Transverse colon (tissue), 3 donors: ENCODE data around the gene TMEM200A.

Experiments
- POLR2A ChIP-seq: fragments of 450-650 bp; IDR thresholded peaks from one replicate; pipeline ENCODE4 v1.6.1; 2016; ENCODE audit warnings: antibody characterized with exemption, mild to moderate bottlenecking, moderate library complexity
- TF ChIP-seq, protein P1 (sequence below), 5 experiments: fragments of 200-600 bp in 3 of 5; fragments of 450-650 bp in 2 of 5; sonication (generic) in 3 of 5; IDR thresholded peaks; 1 replicate in 2 of 5; 2 replicates in 3 of 5; pipeline ENCODE4 v1.5.1; 2016 to 2017; ENCODE audit warnings: antibody characterized with exemption in 5 of 5, inconsistent platforms in 3 of 5, mild to moderate bottlenecking in 2 of 5, moderate library complexity in 1 of 5

DNA sequence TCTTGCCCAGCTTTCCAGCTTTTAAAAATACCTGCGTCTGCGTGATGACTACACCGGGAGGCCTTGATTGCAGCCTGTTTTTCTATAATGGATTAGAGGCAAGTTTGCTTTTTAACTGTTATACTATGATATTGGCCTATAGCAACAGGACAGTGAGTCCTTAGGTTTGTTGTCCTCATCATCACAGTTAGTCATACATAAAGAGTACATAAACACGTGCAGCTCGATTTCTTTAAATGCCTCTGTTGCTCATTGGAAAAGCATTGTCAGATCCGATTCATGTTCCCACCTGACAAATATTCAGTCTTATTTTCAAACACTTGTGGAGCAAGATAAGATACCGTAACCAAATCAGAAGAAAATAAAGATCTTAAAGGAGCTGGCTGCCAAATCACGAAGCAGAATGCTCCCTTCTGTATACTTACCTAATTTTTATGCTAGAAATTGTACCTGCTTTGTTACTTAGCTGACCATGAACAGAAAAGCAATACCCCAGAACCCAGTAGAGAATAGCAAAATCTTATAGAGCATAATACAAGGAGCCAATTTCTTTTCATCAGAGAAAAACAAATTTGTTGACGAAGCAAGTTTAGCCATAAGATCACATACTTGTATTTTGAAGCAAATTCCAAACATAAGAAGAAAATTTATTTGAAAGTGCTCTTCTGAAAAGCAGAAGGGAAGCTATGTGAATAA lies 100.4 kb downstream of the TMEM200A start:
- no peak for TF ChIP-seq POLR2A
- TF ChIP-seq, protein P1, sequence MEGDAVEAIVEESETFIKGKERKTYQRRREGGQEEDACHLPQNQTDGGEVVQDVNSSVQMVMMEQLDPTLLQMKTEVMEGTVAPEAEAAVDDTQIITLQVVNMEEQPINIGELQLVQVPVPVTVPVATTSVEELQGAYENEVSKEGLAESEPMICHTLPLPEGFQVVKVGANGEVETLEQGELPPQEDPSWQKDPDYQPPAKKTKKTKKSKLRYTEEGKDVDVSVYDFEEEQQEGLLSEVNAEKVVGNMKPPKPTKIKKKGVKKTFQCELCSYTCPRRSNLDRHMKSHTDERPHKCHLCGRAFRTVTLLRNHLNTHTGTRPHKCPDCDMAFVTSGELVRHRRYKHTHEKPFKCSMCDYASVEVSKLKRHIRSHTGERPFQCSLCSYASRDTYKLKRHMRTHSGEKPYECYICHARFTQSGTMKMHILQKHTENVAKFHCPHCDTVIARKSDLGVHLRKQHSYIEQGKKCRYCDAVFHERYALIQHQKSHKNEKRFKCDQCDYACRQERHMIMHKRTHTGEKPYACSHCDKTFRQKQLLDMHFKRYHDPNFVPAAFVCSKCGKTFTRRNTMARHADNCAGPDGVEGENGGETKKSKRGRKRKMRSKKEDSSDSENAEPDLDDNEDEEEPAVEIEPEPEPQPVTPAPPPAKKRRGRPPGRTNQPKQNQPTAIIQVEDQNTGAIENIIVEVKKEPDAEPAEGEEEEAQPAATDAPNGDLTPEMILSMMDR (IDR thresholded peaks at IDR 0.05) = no peak
